Liver (tissue), 3 donors: ENCODE data around the gene ARAP1.

Experiments
- FOXA1 ChIP-seq: IDR thresholded peaks from 2 replicates; pipeline ENCODE4 v1.6.1; 2016; ENCODE audit warnings: antibody characterized with exemption
- NR2F2 ChIP-seq: IDR thresholded peaks from 2 replicates; pipeline ENCODE4 v1.6.1; 2016; ENCODE audit warnings: antibody characterized with exemption
- RAD21 ChIP-seq, 2 donors: IDR thresholded peaks; 2 replicates each; pipeline ENCODE4 v1.6.1; 2016; ENCODE audit warnings: antibody characterized with exemption in 2 of 2, mild to moderate bottlenecking in 2 of 2
- RXRA ChIP-seq, 2 donors: IDR thresholded peaks; 2 replicates each; pipeline ENCODE4 v1.6.1; 2017 to 2018; ENCODE audit warnings: antibody characterized with exemption in 2 of 2, mild to moderate bottlenecking in 1 of 2
- SP1 ChIP-seq: IDR thresholded peaks from 2 replicates; pipeline ENCODE4 v1.6.1; 2018; ENCODE audit warnings: antibody characterized with exemption, mild to moderate bottlenecking
- TAF1 ChIP-seq: conservative IDR thresholded peaks from 2 replicates; pipeline ENCODE4 v1.6.1; 2016; ENCODE audit warnings: antibody characterized with exemption, mild to moderate bottlenecking
- YY1 ChIP-seq: IDR thresholded peaks from 2 replicates; pipeline ENCODE4 v1.6.1; 2016; ENCODE audit warnings: antibody characterized with exemption, mild to moderate bottlenecking
- TF ChIP-seq, protein P1 (sequence below): fragments of 150-350 bp; IDR thresholded peaks from 2 replicates; pipeline ENCODE4 v1.5.1; 2017; ENCODE audit warnings: improper control_type of control experiment, low read depth, low read length; ENCODE audit not compliant: missing input control
- TF ChIP-seq, protein P2 (sequence below): IDR thresholded peaks from 2 replicates; pipeline ENCODE4 v1.6.1; 2016; ENCODE audit warnings: antibody characterized with exemption
- TF ChIP-seq, protein P3 (sequence below): IDR thresholded peaks from 2 replicates; pipeline ENCODE4 v1.6.1; 2016; ENCODE audit warnings: antibody characterized with exemption
- donor health status: healthy.
- donor health status: healthy.

DNA sequence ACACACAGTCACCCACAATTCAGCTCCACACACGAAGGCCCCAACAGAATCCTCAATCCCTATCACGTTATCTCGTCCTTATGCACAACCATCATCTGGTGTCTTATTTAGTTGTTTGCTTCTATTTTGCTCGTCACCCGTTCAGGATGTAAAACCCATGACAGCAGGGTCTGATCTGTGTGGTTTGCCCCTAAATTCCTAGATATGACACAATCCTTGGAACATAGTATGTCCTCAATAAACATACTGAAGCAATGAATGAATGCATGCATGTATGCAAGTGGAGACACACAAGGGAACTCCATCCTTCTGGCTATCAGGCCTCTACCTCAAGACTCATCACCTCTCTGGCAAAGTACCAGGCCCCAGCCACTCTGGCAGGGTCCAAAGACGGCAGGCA, 21.5 kb upstream of the ARAP1 start:
- TF ChIP-seq, protein P1, sequence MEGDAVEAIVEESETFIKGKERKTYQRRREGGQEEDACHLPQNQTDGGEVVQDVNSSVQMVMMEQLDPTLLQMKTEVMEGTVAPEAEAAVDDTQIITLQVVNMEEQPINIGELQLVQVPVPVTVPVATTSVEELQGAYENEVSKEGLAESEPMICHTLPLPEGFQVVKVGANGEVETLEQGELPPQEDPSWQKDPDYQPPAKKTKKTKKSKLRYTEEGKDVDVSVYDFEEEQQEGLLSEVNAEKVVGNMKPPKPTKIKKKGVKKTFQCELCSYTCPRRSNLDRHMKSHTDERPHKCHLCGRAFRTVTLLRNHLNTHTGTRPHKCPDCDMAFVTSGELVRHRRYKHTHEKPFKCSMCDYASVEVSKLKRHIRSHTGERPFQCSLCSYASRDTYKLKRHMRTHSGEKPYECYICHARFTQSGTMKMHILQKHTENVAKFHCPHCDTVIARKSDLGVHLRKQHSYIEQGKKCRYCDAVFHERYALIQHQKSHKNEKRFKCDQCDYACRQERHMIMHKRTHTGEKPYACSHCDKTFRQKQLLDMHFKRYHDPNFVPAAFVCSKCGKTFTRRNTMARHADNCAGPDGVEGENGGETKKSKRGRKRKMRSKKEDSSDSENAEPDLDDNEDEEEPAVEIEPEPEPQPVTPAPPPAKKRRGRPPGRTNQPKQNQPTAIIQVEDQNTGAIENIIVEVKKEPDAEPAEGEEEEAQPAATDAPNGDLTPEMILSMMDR = no peak
- TF ChIP-seq RAD21 (IDR thresholded peaks at IDR 0.05) (no peak), YY1 (no peak), TAF1 (no peak), SP1 (no peak), NR2F2 (no peak), RXRA (IDR thresholded peaks at IDR 0.05) (no peak), FOXA1 (no peak)
- TF ChIP-seq, protein P2, sequence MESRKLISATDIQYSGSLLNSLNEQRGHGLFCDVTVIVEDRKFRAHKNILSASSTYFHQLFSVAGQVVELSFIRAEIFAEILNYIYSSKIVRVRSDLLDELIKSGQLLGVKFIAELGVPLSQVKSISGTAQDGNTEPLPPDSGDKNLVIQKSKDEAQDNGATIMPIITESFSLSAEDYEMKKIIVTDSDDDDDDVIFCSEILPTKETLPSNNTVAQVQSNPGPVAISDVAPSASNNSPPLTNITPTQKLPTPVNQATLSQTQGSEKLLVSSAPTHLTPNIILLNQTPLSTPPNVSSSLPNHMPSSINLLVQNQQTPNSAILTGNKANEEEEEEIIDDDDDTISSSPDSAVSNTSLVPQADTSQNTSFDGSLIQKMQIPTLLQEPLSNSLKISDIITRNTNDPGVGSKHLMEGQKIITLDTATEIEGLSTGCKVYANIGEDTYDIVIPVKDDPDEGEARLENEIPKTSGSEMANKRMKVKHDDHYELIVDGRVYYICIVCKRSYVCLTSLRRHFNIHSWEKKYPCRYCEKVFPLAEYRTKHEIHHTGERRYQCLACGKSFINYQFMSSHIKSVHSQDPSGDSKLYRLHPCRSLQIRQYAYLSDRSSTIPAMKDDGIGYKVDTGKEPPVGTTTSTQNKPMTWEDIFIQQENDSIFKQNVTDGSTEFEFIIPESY = no peak
- TF ChIP-seq, protein P3, sequence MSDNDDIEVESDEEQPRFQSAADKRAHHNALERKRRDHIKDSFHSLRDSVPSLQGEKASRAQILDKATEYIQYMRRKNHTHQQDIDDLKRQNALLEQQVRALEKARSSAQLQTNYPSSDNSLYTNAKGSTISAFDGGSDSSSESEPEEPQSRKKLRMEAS = no peak
